NCI-H345 (cell line): Measurements from ENCODE around the gene ANKRD11.

Experiments used
- DNase-seq: peaks from one replicate; lab custom pipeline; 2025; lab: John Stamatoyannopoulos, UW

Gene ANKRD11

GRCh38 chr16:89297156-89297874 is 193.0 kb downstream of the ANKRD11 start:
- no peak for DNase-seq

- DNase-seq: no peak
Observed at GRCh38 chr16:89295915-89296314, 194.4 kb downstream of the ANKRD11 start.

GRCh38 chr16:89295071-89295900 is 195.1 kb downstream of the ANKRD11 start:
- DNase-seq: no peak

- no peak for DNase-seq
Observed at GRCh38 chr16:89294486-89294885, 195.9 kb downstream of the ANKRD11 start.

GRCh38 chr16:89293276-89294143 is 196.9 kb downstream of the ANKRD11 start:
- no peak for DNase-seq

- DNase-seq: no peak
Observed at GRCh38 chr16:89292443-89293078, 197.8 kb downstream of the ANKRD11 start.

GRCh38 chr16:89291776-89292175 is 198.6 kb downstream of the ANKRD11 start:
- no peak for DNase-seq

GRCh38 chr16:89291363-89291762 is 199.0 kb downstream of the ANKRD11 start:
- DNase-seq: no peak

- DNase-seq: no peak
Observed at GRCh38 chr16:89290887-89291286, 199.5 kb downstream of the ANKRD11 start.

- DNase-seq: no peak
Observed at GRCh38 chr16:89290472-89290871, 199.9 kb downstream of the ANKRD11 start.

GRCh38 chr16:89289428-89290395 is 200.6 kb downstream of the ANKRD11 start:
- DNase-seq: peak; percentile 31

GRCh38 chr16:89288966-89289365 is 201.4 kb downstream of the ANKRD11 start:
- no peak for DNase-seq

GRCh38 chr16:89288577-89288844 is 201.8 kb downstream of the ANKRD11 start:
- no peak for DNase-seq

GRCh38 chr16:89287777-89288576 is 202.4 kb downstream of the ANKRD11 start:
- DNase-seq: no peak

- DNase-seq: no peak
Observed at GRCh38 chr16:89286096-89286495, 204.3 kb downstream of the ANKRD11 start.

- no peak for DNase-seq
Observed at GRCh38 chr16:89285381-89285780, 205.0 kb downstream of the ANKRD11 start.

- no peak for DNase-seq
Observed at GRCh38 chr16:89283449-89283848, 206.9 kb downstream of the ANKRD11 start.

- no peak for DNase-seq
Observed at GRCh38 chr16:89282523-89282922, 207.8 kb downstream of the ANKRD11 start.

- no peak for DNase-seq
Observed at GRCh38 chr16:89281829-89282228, 208.5 kb downstream of the ANKRD11 start.

- DNase-seq: no peak
Observed at GRCh38 chr16:89281189-89281577, 209.2 kb downstream of the ANKRD11 start.
